Measurements from ENCODE around the gene PDCD2L. TPM values are rescaled to one million over a fixed set of nuclear protein-coding genes. Genes with fewer than 3 reads are reported as not detected.
A peak's percentile ranks its signal among the peaks of the same experiment; 100 is the strongest.

PDCD2L gene
- 10 to 100 TPM in 6 of 9 donors, 1 to 10 TPM in 3; 7.6 to 26.1 (median 11.7) TPM for total RNA-seq
- 10 to 100 TPM; 12.7 to 13.2 (median 13.0) TPM for polyA plus RNA-seq
- long read RNA-seq, donor 1, partial matches to known transcripts = 0 of 3 reads
- long read RNA-seq, donor 1, other reads (novel, unspliced or antisense) = 0 of 3 reads
- long read RNA-seq, donor 2, partial matches to known transcripts = 0 of 2 reads
- long read RNA-seq, donor 2, other reads (novel, unspliced or antisense) = 0 of 2 reads
- long read RNA-seq, donor 3, partial matches to known transcripts = 18 of 21 reads
- long read RNA-seq, donor 3, other reads (novel, unspliced or antisense) = 0 of 21 reads
- long read RNA-seq, donor 4, partial matches to known transcripts = 0 of 4 reads
- long read RNA-seq, donor 4, other reads (novel, unspliced or antisense) = 0 of 4 reads
- long read RNA-seq, donor 5, transcript PDCD2L-201 (7 exons, 1,171 nt) = major isoform, 6 of 8 reads
- long read RNA-seq, donor 5, partial matches to known transcripts = 0 of 8 reads
- long read RNA-seq, donor 5, other reads (novel, unspliced or antisense) = 1 of 8 reads
- long read RNA-seq, donor 6, partial matches to known transcripts = 1 of 4 reads
- long read RNA-seq, donor 6, other reads (novel, unspliced or antisense) = 0 of 4 reads
- long read RNA-seq, donor 7, partial matches to known transcripts = 0 of 4 reads
- long read RNA-seq, donor 7, other reads (novel, unspliced or antisense) = 0 of 4 reads
- long read RNA-seq, donor 8, transcript PDCD2L-201 (7 exons, 1,171 nt) = major isoform, 5 of 7 reads
- long read RNA-seq, donor 8, partial matches to known transcripts = 0 of 7 reads
- long read RNA-seq, donor 8, other reads (novel, unspliced or antisense) = 0 of 7 reads
- long read RNA-seq, donor 9, partial matches to known transcripts = 0 of 1 reads
- long read RNA-seq, donor 9, other reads (novel, unspliced or antisense) = 0 of 1 reads
- long read RNA-seq, donor 10, partial matches to known transcripts = 6 of 8 reads
- long read RNA-seq, donor 10, other reads (novel, unspliced or antisense) = 0 of 8 reads

DNA sequence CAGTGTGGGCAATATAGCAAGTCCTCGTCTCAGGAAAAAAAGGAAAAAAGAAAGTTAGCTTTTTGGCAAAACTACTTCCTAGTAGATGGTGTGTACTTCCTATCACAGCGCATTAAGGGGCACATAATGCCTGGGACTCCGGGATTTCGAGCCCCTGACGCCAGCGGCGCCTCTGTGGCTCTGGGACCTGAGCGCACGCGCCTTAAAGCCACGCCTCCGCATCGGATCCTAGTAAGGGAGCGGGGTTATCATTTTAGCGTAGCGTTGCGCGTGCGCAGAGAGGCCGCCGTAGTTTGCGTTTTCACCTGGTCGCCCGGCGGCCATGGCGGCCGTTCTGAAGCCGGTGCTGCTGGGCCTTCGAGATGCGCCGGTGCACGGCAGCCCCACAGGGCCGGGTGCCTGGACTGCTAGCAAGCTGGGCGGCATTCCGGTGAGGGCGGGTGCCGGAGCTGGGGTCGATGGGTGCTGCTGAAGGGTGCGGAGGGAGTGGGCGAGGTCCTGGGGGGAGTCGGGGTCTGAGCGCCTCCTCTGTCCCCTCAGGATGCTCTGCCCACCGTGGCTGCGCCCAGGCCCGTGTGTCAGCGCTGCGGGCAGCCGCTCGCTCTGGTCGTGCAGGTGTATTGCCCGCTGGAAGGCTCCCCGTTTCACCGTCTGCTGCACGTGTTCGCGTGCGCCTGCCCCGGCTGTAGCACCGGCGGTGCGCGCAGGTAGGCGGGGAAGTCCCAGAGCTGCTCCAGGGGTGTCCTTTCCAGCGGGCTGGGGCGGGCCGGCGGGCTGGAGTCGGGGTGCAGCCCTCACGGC lies at the start of gene PDCD2L:
Gene PDCD2L, plus strand, starts transcription at position 291 of the 801 bp plus-strand sequence. Its CDS starts 32 bp downstream, at position 323.
- Histone ChIP-seq H3K36me3 (replicated peaks in 1 of 2) (peaks cover 0 to 23% of the 10 kb centered on the region in 2 donors), H3K4me1 (replicated peaks in 1 of 2) (no peaks in the 10 kb centered on the region), H3K27me3 (no peaks in the 10 kb centered on the region), H3K4me3 (peak within 1 kb of the TSS in 3 of 4 donors; percentile 62 to 74 (median 68)), H3K9me3 (replicated peaks in 1 of 3) (no peaks in the 10 kb centered on the region), H3K27ac (peak within 1 kb of the TSS in 3 of 5 donors; percentile 30 to 52 (median 49))
- TF ChIP-seq, protein P1, sequence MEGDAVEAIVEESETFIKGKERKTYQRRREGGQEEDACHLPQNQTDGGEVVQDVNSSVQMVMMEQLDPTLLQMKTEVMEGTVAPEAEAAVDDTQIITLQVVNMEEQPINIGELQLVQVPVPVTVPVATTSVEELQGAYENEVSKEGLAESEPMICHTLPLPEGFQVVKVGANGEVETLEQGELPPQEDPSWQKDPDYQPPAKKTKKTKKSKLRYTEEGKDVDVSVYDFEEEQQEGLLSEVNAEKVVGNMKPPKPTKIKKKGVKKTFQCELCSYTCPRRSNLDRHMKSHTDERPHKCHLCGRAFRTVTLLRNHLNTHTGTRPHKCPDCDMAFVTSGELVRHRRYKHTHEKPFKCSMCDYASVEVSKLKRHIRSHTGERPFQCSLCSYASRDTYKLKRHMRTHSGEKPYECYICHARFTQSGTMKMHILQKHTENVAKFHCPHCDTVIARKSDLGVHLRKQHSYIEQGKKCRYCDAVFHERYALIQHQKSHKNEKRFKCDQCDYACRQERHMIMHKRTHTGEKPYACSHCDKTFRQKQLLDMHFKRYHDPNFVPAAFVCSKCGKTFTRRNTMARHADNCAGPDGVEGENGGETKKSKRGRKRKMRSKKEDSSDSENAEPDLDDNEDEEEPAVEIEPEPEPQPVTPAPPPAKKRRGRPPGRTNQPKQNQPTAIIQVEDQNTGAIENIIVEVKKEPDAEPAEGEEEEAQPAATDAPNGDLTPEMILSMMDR (IDR thresholded peaks at IDR 0.05) = no peak
- peak; percentile 48 to 58 for TF ChIP-seq POLR2A (IDR thresholded peaks at IDR 0.05)
- WGBS, 4 donors = 0 to 1% (median 0%) methylated on average over 14 to 69 of the region's 69 CpGs
- peak; percentile 91 to 96 (median 93) for DNase-seq
- intact Hi-C loops (cut with DNase I) = no loop called here

GRCh38 chr19:34355201-34355600 lies 49.0 kb upstream of the PDCD2L start:
- H3K4me1 ChIP-seq (replicated peaks in 1 of 2) = peaks cover 8 to 14% of the 10 kb centered on the region in 2 donors
- intact Hi-C loops (cut with DNase I) = no loop called here
- WGBS, 4 donors = 93 to 97% (median 94%) methylated on average over 8 of the region's 8 CpGs
- H3K9me3 ChIP-seq (replicated peaks in 1 of 3) = no peaks in the 10 kb centered on the region
- DNase-seq = no peak
- no peak overlapping the region for H3K4me3 ChIP-seq
- H3K36me3 ChIP-seq (replicated peaks in 1 of 2) = peaks cover 0 to 29% of the 10 kb centered on the region in 2 donors
- H3K27me3 ChIP-seq = no peaks in the 10 kb centered on the region
- H3K27ac ChIP-seq = no peak overlapping the region
- TF ChIP-seq, protein P1 (IDR thresholded peaks at IDR 0.05) = no peak
- TF ChIP-seq POLR2A (IDR thresholded peaks at IDR 0.05) = no peak

GRCh38 chr19:34356875-34357274 lies 47.3 kb upstream of the PDCD2L start:
- H3K4me1 ChIP-seq (replicated peaks in 1 of 2) = peaks cover 8 to 14% of the 10 kb centered on the region in 2 donors
- no peaks in the 10 kb centered on the region for H3K9me3 ChIP-seq (replicated peaks in 1 of 3)
- intact Hi-C loops (cut with DNase I) = no loop called here
- H3K27me3 ChIP-seq = no peaks in the 10 kb centered on the region
- no peak overlapping the region for H3K4me3 ChIP-seq
- WGBS, 4 donors = 73 to 96% (median 92%) methylated on average over 2 to 4 of the region's 4 CpGs
- DNase-seq = no peak
- H3K36me3 ChIP-seq (replicated peaks in 1 of 2) = peaks cover 0 to 19% of the 10 kb centered on the region in 2 donors
- H3K27ac ChIP-seq = no peak overlapping the region
- TF ChIP-seq, protein P1 (IDR thresholded peaks at IDR 0.05) = no peak
- TF ChIP-seq POLR2A (IDR thresholded peaks at IDR 0.05) = no peak
